Breast epithelium (tissue), 3 donors: ENCODE results near the gene JPH2.

ENCODE experiments used
- POLR2AphosphoS5 ChIP-seq, 3 donors: sonication (generic); formaldehyde crosslinking; IDR thresholded peaks; one replicate each; pipeline ENCODE4 v1.6.1; 2017; ENCODE audit warnings: antibody characterized with exemption in 3 of 3
- TF ChIP-seq, protein P1 (sequence below), 3 donors: fragments of 450-650 bp; IDR thresholded peaks; one replicate each; pipeline ENCODE4 v1.5.1; 2016 to 2017; ENCODE audit warnings: antibody characterized with exemption in 3 of 3, mild to moderate bottlenecking in 3 of 3, moderate library complexity in 3 of 3

DNA sequence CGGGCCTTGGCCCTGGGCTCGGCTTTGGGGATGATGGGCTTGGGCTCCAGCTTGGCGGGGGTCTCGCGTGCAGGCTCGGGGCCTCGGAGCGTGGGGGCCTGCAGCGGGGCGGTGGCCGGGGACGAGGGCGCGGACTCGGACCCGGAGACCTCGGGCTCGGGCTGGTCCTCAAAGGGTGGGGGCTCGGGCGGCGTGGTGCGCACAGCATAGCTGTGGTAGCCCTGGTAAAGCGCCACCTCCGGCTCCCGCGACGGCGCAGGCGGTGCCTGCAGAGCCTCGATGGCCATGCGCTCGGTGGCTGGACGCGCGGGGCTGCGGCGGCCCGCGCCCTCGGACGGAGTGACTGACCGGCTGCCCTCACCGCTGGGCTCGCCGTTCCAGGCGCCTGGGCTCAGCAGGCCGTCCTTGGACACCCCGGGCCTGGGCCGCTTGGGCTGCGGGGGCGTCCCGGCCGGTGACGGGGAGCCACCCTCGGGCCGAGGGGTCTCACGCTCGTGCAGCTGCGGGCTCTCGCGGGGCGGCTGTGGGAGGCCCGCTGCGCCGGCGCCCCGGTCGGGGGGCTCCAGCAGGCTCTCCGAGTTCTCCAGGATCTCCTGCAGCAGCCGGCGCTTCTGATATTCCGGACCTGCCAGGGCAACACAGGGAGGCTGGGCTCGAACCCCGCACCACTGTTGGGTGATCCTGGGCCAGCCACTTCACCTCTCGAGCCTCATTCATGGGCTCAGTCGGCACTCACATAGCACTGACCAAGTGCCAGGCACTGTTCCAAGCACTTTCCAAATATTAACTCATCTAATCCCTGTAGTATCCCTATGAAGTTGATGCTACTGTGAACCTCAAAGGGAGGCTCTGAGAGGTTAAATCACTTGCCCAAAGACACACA, 71.0 kb downstream of the JPH2 start:
- TF ChIP-seq, protein P1, sequence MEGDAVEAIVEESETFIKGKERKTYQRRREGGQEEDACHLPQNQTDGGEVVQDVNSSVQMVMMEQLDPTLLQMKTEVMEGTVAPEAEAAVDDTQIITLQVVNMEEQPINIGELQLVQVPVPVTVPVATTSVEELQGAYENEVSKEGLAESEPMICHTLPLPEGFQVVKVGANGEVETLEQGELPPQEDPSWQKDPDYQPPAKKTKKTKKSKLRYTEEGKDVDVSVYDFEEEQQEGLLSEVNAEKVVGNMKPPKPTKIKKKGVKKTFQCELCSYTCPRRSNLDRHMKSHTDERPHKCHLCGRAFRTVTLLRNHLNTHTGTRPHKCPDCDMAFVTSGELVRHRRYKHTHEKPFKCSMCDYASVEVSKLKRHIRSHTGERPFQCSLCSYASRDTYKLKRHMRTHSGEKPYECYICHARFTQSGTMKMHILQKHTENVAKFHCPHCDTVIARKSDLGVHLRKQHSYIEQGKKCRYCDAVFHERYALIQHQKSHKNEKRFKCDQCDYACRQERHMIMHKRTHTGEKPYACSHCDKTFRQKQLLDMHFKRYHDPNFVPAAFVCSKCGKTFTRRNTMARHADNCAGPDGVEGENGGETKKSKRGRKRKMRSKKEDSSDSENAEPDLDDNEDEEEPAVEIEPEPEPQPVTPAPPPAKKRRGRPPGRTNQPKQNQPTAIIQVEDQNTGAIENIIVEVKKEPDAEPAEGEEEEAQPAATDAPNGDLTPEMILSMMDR (IDR thresholded peaks at IDR 0.05) = no peak
- no peak for TF ChIP-seq POLR2AphosphoS5 (IDR thresholded peaks at IDR 0.05)
